ENCODE measurements around the gene CRYGN. TPM values are rescaled to one million over a fixed set of nuclear protein-coding genes. Genes with fewer than 3 reads are reported as not detected.

The CRYGN gene
- total RNA-seq, 1 donor from 2014 or later: not detected

GRCh38 chr7:151381348-151382078, 58.4 kb downstream of the CRYGN start:
- intact Hi-C loops (cut with micrococcal nuclease): no loop called here

GRCh38 chr7:151381098-151381347, 58.9 kb downstream of the CRYGN start:
- intact Hi-C loops (cut with micrococcal nuclease): no loop called here

GRCh38 chr7:151380199-151381097, 59.5 kb downstream of the CRYGN start:
- intact Hi-C loops (cut with micrococcal nuclease): no loop called here

- intact Hi-C loops (cut with micrococcal nuclease): no loop called here
These were observed 60.3 kb downstream of the CRYGN start for GRCh38 chr7:151379534-151380198.

- intact Hi-C loops (cut with micrococcal nuclease): no loop called here
These were observed 60.8 kb downstream of the CRYGN start for GRCh38 chr7:151379193-151379520.

Other genes with a start within 250 kb of the CRYGN start
- gene H2BK1, start 229.7 kb downstream of the CRYGN start, total RNA-seq: 0.48 and 1.1 TPM in 2 replicates
- gene ABCF2, start 212.9 kb downstream of the CRYGN start, total RNA-seq: 45.5 and 47.2 TPM in 2 replicates
- gene CHPF2, start 207.7 kb downstream of the CRYGN start, total RNA-seq: 40.0 and 41.0 TPM in 2 replicates
- gene SMARCD3, start 191.4 kb downstream of the CRYGN start, total RNA-seq: 2.5 and 2.6 TPM in 2 replicates
- 60.2 and 64.3 TPM in 2 replicates for gene NUB1, start 98.3 kb downstream of the CRYGN start, total RNA-seq
- gene WDR86, start 30.1 kb downstream of the CRYGN start, total RNA-seq: not detected in 2 replicates
- 68.3 and 71.1 TPM in 2 replicates for gene RHEB, start 79.8 kb upstream of the CRYGN start, total RNA-seq

Data from T-helper 2 cell treated with Interferon-gamma antibody and Interleukin-4, amounts not matched to agents 100 ng/mL and 5 ng/mL, for 36 hours (primary cell).